ENCODE results near the gene TTC21A. TPM values are rescaled to one million over a fixed set of nuclear protein-coding genes. Genes with fewer than 3 reads are reported as not detected.

Gene TTC21A
- total RNA-seq, 6 experiments from 2014 or later = 1.4 to 3.5 (median 2.5) TPM

DNA sequence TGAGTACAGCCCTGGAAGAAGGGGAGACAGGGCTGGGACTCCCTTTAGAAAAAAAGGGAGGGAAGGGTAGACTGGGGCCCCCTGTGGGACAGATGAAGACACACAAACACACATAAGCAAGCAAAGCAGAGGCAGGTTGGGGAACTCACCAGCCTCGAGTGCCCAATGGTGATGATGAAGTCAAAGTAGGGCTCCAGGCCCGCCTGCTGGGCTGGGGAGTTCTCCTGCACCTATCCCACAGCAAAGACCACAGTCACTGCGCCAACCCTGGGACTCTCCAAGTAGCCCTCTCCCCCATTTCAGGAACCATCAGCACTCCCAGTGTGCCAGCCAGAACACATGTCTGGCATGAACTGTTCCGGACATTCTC lies 4.2 kb upstream of the TTC21A start:
- no peaks in the 10 kb centered on the region for H3K27me3 ChIP-seq
- H3K36me3 ChIP-seq = peaks cover 0 to 19% (median 9%) of the 10 kb centered on the region in 4 donors
- ATAC-seq = no peak
- TF ChIP-seq POLR2A (IDR thresholded peaks at IDR 0.05) = no peak
- TF ChIP-seq, protein P1, sequence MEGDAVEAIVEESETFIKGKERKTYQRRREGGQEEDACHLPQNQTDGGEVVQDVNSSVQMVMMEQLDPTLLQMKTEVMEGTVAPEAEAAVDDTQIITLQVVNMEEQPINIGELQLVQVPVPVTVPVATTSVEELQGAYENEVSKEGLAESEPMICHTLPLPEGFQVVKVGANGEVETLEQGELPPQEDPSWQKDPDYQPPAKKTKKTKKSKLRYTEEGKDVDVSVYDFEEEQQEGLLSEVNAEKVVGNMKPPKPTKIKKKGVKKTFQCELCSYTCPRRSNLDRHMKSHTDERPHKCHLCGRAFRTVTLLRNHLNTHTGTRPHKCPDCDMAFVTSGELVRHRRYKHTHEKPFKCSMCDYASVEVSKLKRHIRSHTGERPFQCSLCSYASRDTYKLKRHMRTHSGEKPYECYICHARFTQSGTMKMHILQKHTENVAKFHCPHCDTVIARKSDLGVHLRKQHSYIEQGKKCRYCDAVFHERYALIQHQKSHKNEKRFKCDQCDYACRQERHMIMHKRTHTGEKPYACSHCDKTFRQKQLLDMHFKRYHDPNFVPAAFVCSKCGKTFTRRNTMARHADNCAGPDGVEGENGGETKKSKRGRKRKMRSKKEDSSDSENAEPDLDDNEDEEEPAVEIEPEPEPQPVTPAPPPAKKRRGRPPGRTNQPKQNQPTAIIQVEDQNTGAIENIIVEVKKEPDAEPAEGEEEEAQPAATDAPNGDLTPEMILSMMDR (IDR thresholded peaks at IDR 0.05) = no peak
- intact Hi-C loops (cut with DNase I) = loop anchor here in 1 of 2 donors (10.0 kb wide), 1 partner anchor 181 kb away; the partner anchor contains the start of gene CX3CR1
- no peak overlapping the region for H3K27ac ChIP-seq
- H3K4me1 ChIP-seq = peaks cover 0 to 24% (median 8%) of the 10 kb centered on the region in 4 donors
- no CpG with 5 or more reads among the region's 4 CpGs for WGBS (ENCODE audit: insufficient coverage, low coverage, low lambda C conversion rate, missing lambda C conversion rate)
- H3K4me3 ChIP-seq = no peak overlapping the region
- H3K9me3 ChIP-seq = no peaks in the 10 kb centered on the region
- DNase-seq = no peak

DNA sequence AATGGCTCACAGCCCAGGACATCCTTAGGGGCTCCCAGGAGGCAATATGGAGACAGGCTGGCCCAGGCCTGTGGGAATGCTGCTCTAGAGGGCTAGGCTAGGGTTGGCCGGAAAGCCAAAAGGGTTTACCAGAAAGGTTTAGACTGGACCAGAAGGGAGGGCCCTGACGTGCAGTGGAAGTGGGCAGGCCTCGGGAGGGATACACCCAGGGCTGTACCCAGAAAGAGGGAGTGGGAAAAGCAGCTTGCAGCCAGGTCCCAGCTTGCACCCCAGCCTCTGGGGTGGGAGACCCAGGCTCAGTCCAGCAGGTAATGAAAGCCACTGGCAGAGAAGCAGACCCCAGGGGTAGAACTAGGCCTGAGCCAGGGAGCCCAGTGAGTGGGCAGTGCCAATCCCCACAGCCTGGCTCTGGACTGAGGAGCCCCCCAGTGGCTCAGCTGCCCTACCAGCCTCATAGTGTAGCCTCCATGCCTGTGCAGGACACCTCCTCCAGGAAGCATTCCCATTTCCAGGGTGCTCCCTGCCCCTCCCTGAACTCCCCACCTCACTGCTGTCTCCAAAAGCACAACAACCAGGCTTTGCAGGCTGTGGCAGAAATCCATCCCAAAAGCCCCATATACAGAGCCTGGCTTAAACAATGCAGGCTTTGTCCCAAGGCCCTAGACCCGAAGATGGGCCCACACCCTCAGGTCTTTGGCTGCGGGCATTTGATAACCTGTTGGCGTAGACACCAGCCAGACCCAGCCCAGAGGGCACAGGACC lies 3.5 kb upstream of the TTC21A start:
- Histone ChIP-seq H3K4me1 (peaks cover 0 to 24% (median 8%) of the 10 kb centered on the region in 4 donors), H3K27ac (no peak overlapping the region), H3K36me3 (peaks cover 0 to 13% (median 4%) of the 10 kb centered on the region in 4 donors), H3K4me3 (no peak overlapping the region), H3K9me3 (no peaks in the 10 kb centered on the region), H3K27me3 (no peaks in the 10 kb centered on the region)
- ATAC-seq (no peak), DNase-seq (no peak)
- intact Hi-C loops (cut with DNase I) = loop anchor here in 1 of 2 donors (10.0 kb wide), 1 partner anchor 181 kb away; the partner anchor contains the start of gene CX3CR1
- WGBS (ENCODE audit: insufficient coverage, low coverage, low lambda C conversion rate, missing lambda C conversion rate) = 79% methylated on average over 2 of the region's 6 CpGs
- TF ChIP-seq, protein P1 (IDR thresholded peaks at IDR 0.05) = no peak
- TF ChIP-seq POLR2A (IDR thresholded peaks at IDR 0.05) = no peak

DNA sequence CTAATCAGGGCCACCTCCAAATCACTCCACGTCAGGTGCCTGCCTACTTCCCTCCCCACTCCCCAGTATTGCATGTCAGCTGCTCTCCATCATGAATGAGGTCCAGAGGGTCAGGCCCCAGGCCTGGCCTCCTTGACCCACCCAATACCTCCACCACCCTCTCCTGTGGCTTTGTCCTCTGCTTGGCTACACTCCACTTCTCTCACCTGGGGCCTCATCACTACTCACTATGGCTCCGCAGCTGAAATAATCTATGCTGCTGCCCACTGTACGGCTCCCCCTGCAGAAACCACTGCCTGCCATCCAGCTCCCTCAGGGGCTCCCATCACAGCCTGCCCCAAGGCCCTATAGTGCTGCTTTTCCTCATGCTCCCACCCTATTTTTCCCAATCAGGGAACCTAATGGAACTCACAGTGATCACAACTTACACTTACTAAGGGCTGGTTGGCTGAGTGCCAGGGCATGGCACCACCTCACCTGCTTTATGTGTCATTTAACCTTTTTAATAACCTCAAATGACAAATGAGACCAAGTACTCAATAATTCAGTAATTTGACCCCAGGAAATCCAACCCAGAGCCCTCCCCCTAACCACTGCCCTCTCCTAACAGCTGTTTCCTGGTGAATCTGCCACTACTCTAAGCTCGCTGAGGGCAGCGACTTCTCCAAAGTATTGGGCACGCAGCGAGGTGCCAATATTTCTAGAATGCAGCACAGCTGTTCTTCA lies 2.4 kb upstream of the TTC21A start:
- no peak for DNase-seq
- H3K4me1 ChIP-seq = peaks cover 0 to 24% (median 8%) of the 10 kb centered on the region in 4 donors

DNA sequence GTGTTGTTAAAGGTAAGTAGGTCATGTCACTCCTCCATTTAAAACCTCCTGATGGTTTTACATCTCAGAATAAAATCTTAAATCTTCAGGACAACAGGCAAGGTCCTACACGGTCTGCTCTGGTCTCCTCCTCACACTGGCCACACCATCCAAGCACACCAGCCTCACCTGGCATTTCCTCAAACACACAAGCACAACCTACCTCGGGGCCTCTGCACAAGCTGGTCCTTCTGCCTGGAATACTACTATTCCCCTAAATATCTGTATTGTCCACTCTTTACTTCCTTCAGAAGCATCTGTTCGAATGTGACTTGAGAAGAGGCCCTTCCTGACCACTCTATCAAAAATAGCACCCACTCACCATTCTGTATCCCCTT lies 1.8 kb upstream of the TTC21A start:
- no peak for TF ChIP-seq POLR2A (IDR thresholded peaks at IDR 0.05)
- TF ChIP-seq, protein P1 (IDR thresholded peaks at IDR 0.05) = no peak
- DNase-seq (no peak), ATAC-seq (no peak)
- 82% methylated on average over 3 of the region's 3 CpGs for WGBS (ENCODE audit: insufficient coverage, low coverage, low lambda C conversion rate, missing lambda C conversion rate)
- Histone ChIP-seq H3K4me1 (peaks cover 0 to 24% (median 8%) of the 10 kb centered on the region in 4 donors), H3K36me3 (no peaks in the 10 kb centered on the region), H3K27me3 (no peaks in the 10 kb centered on the region), H3K4me3 (no peak overlapping the region), H3K9me3 (no peaks in the 10 kb centered on the region), H3K27ac (no peak overlapping the region)
- intact Hi-C loops (cut with DNase I) = loop anchor here in 1 of 2 donors (10.0 kb wide), 1 partner anchor 179 kb away; the partner anchor contains the start of gene CX3CR1

More for the DNA sequence above, 2.4 kb upstream of the TTC21A start:
- Histone ChIP-seq H3K27ac (no peak overlapping the region), H3K9me3 (no peaks in the 10 kb centered on the region), H3K36me3 (peaks cover 0 to 1% (median 0%) of the 10 kb centered on the region in 4 donors), H3K4me3 (no peak overlapping the region), H3K27me3 (no peaks in the 10 kb centered on the region)
- 85% methylated on average over 6 of the region's 7 CpGs for WGBS (ENCODE audit: insufficient coverage, low coverage, low lambda C conversion rate, missing lambda C conversion rate)
- TF ChIP-seq POLR2A (IDR thresholded peaks at IDR 0.05) = no peak
- TF ChIP-seq, protein P1 (IDR thresholded peaks at IDR 0.05) = no peak
- ATAC-seq = no peak
- intact Hi-C loops (cut with DNase I) = loop anchor here in 1 of 2 donors (10.0 kb wide), 1 partner anchor 180 kb away; the partner anchor contains the start of gene CX3CR1
